ENCODE results near the gene KBTBD4. TPM values are rescaled to one million over a fixed set of nuclear protein-coding genes. Genes with fewer than 3 reads are reported as not detected.
"Not testable (repeated sequence)": the region's sequence is repeated elsewhere in the genome, so short reads cannot be mapped to it uniquely, and the experiment has no call there.

KBTBD4 gene
- total and polyA plus RNA-seq, 2 experiments from 2014 or later = 16.8 to 35.5 TPM

- Histone ChIP-seq H2AFZ (no peak overlapping the region), H3K4me2 (ENCODE audit: unreplicated experiment) (peak overlapping the region; percentile 79), H3K9me2 (ENCODE audit: insufficient read depth) (no peaks in the 10 kb centered on the region), H3K9me3 (ENCODE audit: low read depth) (no peaks in the 10 kb centered on the region), H3K27me3 (replicated peaks; ENCODE audit: insufficient read depth) (no peaks in the 10 kb centered on the region), H3K36me3 (ENCODE audit: low read depth) (no peaks in the 10 kb centered on the region), H3K4me1 (ENCODE audit: insufficient read depth) (peaks cover 27% of the 10 kb centered on the region), H3K27ac (peak overlapping the region; percentile 84), H3K4me3 (peak overlapping the region; percentile 97), H3K79me2 (ENCODE audit: insufficient read depth) (peaks cover 73% of the 10 kb centered on the region), H4K20me1 (ENCODE audit: insufficient read depth) (peaks cover 26% of the 10 kb centered on the region; the same call in 1 of the 2 replicates), H3K9ac (peak overlapping the region; percentile 93; the same call in 1 of the 2 replicates), H3F3A (ENCODE audit: insufficient read depth) (peaks cover 22% of the 10 kb centered on the region)
- no peak for TF ChIP-seq EZH2 (IDR thresholded peaks at IDR 0.05; ENCODE audit: insufficient read depth, poor library complexity, severe bottlenecking)
- TF ChIP-seq EZH2phosphoT487 (IDR thresholded peaks at IDR 0.05; ENCODE audit: insufficient read depth, low read depth) = no peak
- peak; percentile 24 for DNase-seq
- 83 to 84% methylated on average over 10 of the region's 10 CpGs for WGBS, 2 experiments (ENCODE audit: low coverage in 1 of 2, low lambda C conversion rate in 2 of 2, missing lambda C conversion rate in 2 of 2)
- in situ Hi-C loops (cut with MboI) = no loop called here
Observed at GRCh38 chr11:47550288-47551047, 28.3 kb downstream of the KBTBD4 start.

GRCh38 chr11:47546274-47546673 is 32.5 kb downstream of the KBTBD4 start:
- H3K4me2 ChIP-seq (ENCODE audit: unreplicated experiment); H3K4me3 ChIP-seq; DNase-seq; H3K9me2 ChIP-seq (ENCODE audit: insufficient read depth); H2AFZ ChIP-seq; H3K27me3 ChIP-seq (replicated peaks; ENCODE audit: insufficient read depth); H3K9ac ChIP-seq; H3K9me3 ChIP-seq (ENCODE audit: low read depth); H3K36me3 ChIP-seq (ENCODE audit: low read depth); H3K27ac ChIP-seq; in situ Hi-C loops (cut with MboI): not testable (repeated sequence)
- H3F3A ChIP-seq (ENCODE audit: insufficient read depth) = peaks cover 12% of the 10 kb centered on the region
- H3K4me1 ChIP-seq (ENCODE audit: insufficient read depth) = peaks cover 23% of the 10 kb centered on the region
- peaks cover 100% of the 10 kb centered on the region for H3K79me2 ChIP-seq (ENCODE audit: insufficient read depth)
- 85 to 89% methylated on average over 5 to 7 of the region's 7 CpGs for WGBS, 2 experiments (ENCODE audit: low coverage in 1 of 2, low lambda C conversion rate in 2 of 2, missing lambda C conversion rate in 2 of 2)
- peaks cover 53% of the 10 kb centered on the region for H4K20me1 ChIP-seq (ENCODE audit: insufficient read depth)

GRCh38 chr11:47545298-47545697 is 33.5 kb downstream of the KBTBD4 start:
- no peak overlapping the region for H3K4me3 ChIP-seq
- no peak overlapping the region for H3K27ac ChIP-seq
- in situ Hi-C loops (cut with MboI) = no loop called here
- H3K27me3 ChIP-seq (replicated peaks; ENCODE audit: insufficient read depth) = no peaks in the 10 kb centered on the region
- 95 to 100% methylated on average over 6 of the region's 6 CpGs for WGBS, 2 experiments (ENCODE audit: low coverage in 1 of 2, low lambda C conversion rate in 2 of 2, missing lambda C conversion rate in 2 of 2)
- H3K9ac ChIP-seq = no peak overlapping the region
- H2AFZ ChIP-seq = no peak overlapping the region
- H3K9me3 ChIP-seq (ENCODE audit: low read depth) = no peaks in the 10 kb centered on the region
- H3K79me2 ChIP-seq (ENCODE audit: insufficient read depth) = peaks cover 98% of the 10 kb centered on the region
- DNase-seq = no peak
- no peak for TF ChIP-seq EZH2phosphoT487 (IDR thresholded peaks at IDR 0.05; ENCODE audit: insufficient read depth, low read depth)
- no peak for TF ChIP-seq EZH2 (IDR thresholded peaks at IDR 0.05; ENCODE audit: insufficient read depth, poor library complexity, severe bottlenecking)
- peaks cover 23% of the 10 kb centered on the region for H3K4me1 ChIP-seq (ENCODE audit: insufficient read depth)
- H3K36me3 ChIP-seq (ENCODE audit: low read depth) = no peaks in the 10 kb centered on the region
- peaks cover 57% of the 10 kb centered on the region for H4K20me1 ChIP-seq (ENCODE audit: insufficient read depth)
- H3F3A ChIP-seq (ENCODE audit: insufficient read depth) = peaks cover 17% of the 10 kb centered on the region
- no peak overlapping the region for H3K4me2 ChIP-seq (ENCODE audit: unreplicated experiment)
- no peaks in the 10 kb centered on the region for H3K9me2 ChIP-seq (ENCODE audit: insufficient read depth)

- peaks cover 61% of the 10 kb centered on the region for H4K20me1 ChIP-seq (ENCODE audit: insufficient read depth)
- in situ Hi-C loops (cut with MboI) = no loop called here
- H3K4me2 ChIP-seq (ENCODE audit: unreplicated experiment) = peak overlapping the region; percentile 78
Observed at GRCh38 chr11:47541070-47541469, 37.7 kb downstream of the KBTBD4 start.

More at GRCh38 chr11:47541070-47541469, 37.7 kb downstream of the KBTBD4 start:
- H3K9ac ChIP-seq = no peak overlapping the region
- H3K27ac ChIP-seq = peak overlapping the region; percentile 57; the same call in 1 of the 2 replicates
- no peaks in the 10 kb centered on the region for H3K9me2 ChIP-seq (ENCODE audit: insufficient read depth)
- H3F3A ChIP-seq (ENCODE audit: insufficient read depth) = peaks cover 38% of the 10 kb centered on the region
- WGBS, 2 experiments (ENCODE audit: low coverage in 1 of 2, low lambda C conversion rate in 2 of 2, missing lambda C conversion rate in 2 of 2) = 98 to 100% methylated on average over 2 of the region's 2 CpGs
- no peaks in the 10 kb centered on the region for H3K36me3 ChIP-seq (ENCODE audit: low read depth)
- H3K27me3 ChIP-seq (replicated peaks; ENCODE audit: insufficient read depth) = no peaks in the 10 kb centered on the region
- H2AFZ ChIP-seq = no peak overlapping the region
- no peak for DNase-seq
- peaks cover 95% of the 10 kb centered on the region for H3K79me2 ChIP-seq (ENCODE audit: insufficient read depth)
- peaks cover 25% of the 10 kb centered on the region for H3K4me1 ChIP-seq (ENCODE audit: insufficient read depth)
- TF ChIP-seq EZH2phosphoT487 (IDR thresholded peaks at IDR 0.05; ENCODE audit: insufficient read depth, low read depth) (no peak), EZH2 (IDR thresholded peaks at IDR 0.05; ENCODE audit: insufficient read depth, poor library complexity, severe bottlenecking) (no peak)
- H3K4me3 ChIP-seq = no peak overlapping the region
- no peaks in the 10 kb centered on the region for H3K9me3 ChIP-seq (ENCODE audit: low read depth)

All from GM23248 (cell line).